Activated T-cell treated with anti-CD3 and anti-CD28 coated beads, Interleukin-2, amount 50 U/mL, for 4 hours (primary cell): ENCODE data around the gene IL7R. TPM values are rescaled to one million over a fixed set of nuclear protein-coding genes. Genes with fewer than 3 reads are reported as not detected.

Source experiments
- ATAC-seq, 2 donors: fragments of 200-7000 bp; cut with Tn5 transposase; one replicate each; pipeline ENCODE4 v1.10.0; 2021
- DNase-seq: peaks from one replicate; pipeline ENCODE4 v3.0.0-alpha.2; 2020
- H3K27me3 Mint-ChIP-seq: one replicate; pipeline ENCODE4 v1.8.0; 2021; ENCODE audit warnings: low read depth, mixed read lengths
- H3K36me3 Mint-ChIP-seq: one replicate; pipeline ENCODE4 v1.8.0; 2022; ENCODE audit warnings: mixed read lengths; ENCODE audit not compliant: insufficient read depth
- H3K4me1 Mint-ChIP-seq: one replicate; pipeline ENCODE4 v1.8.0; 2021; ENCODE audit warnings: low read depth, mixed read lengths
- H3K4me3 Mint-ChIP-seq: one replicate; pipeline ENCODE4 v1.8.0; 2021; ENCODE audit warnings: mild to moderate bottlenecking, moderate library complexity, mixed read lengths
- H3K9me3 Mint-ChIP-seq: one replicate; pipeline ENCODE4 v1.8.0; 2021; ENCODE audit warnings: mixed read lengths
- total RNA-seq, 3 donors: library from RNA; stranded (reverse); gene quantifications; one replicate each; pipeline ENCODE4 v1.2.1, GENCODE V29; 2021

The IL7R gene, protein sequence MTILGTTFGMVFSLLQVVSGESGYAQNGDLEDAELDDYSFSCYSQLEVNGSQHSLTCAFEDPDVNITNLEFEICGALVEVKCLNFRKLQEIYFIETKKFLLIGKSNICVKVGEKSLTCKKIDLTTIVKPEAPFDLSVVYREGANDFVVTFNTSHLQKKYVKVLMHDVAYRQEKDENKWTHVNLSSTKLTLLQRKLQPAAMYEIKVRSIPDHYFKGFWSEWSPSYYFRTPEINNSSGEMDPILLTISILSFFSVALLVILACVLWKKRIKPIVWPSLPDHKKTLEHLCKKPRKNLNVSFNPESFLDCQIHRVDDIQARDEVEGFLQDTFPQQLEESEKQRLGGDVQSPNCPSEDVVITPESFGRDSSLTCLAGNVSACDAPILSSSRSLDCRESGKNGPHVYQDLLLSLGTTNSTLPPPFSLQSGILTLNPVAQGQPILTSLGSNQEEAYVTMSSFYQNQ
- 10 to 100 TPM; 53.5 to 65.8 (median 54.7) TPM for total RNA-seq

- Mint-ChIP-seq H3K9me3 (no peaks in the 10 kb centered on the region), H3K36me3 (peaks cover 28% of the 10 kb centered on the region), H3K4me1 (peaks cover 83% of the 10 kb centered on the region), H3K4me3 (peak within 1 kb of the TSS; percentile 85), H3K27me3 (no peaks in the 10 kb centered on the region)
- ATAC-seq (peak; percentile 51 to 57), DNase-seq (no peak)
Observed at GRCh38 chr5:35856765-35857351, at the start of gene IL7R. Gene IL7R (plus strand): TSS chr5:35856891. CDS start chr5:35856978, 87 bp downstream.

- H3K27me3 Mint-ChIP-seq, result no peaks in the 10 kb centered on the region
- H3K4me1 Mint-ChIP-seq, result peaks cover 67% of the 10 kb centered on the region
- ATAC-seq (peak in 1 of 2 donors; percentile 41), DNase-seq (no peak)
- H3K36me3 Mint-ChIP-seq, result peaks cover 2% of the 10 kb centered on the region
- no peaks in the 10 kb centered on the region for H3K9me3 Mint-ChIP-seq
- peak overlapping the region; percentile 16 for H3K4me3 Mint-ChIP-seq
Observed at GRCh38 chr5:35810601-35811000, 46.1 kb upstream of the IL7R start.

DNA sequence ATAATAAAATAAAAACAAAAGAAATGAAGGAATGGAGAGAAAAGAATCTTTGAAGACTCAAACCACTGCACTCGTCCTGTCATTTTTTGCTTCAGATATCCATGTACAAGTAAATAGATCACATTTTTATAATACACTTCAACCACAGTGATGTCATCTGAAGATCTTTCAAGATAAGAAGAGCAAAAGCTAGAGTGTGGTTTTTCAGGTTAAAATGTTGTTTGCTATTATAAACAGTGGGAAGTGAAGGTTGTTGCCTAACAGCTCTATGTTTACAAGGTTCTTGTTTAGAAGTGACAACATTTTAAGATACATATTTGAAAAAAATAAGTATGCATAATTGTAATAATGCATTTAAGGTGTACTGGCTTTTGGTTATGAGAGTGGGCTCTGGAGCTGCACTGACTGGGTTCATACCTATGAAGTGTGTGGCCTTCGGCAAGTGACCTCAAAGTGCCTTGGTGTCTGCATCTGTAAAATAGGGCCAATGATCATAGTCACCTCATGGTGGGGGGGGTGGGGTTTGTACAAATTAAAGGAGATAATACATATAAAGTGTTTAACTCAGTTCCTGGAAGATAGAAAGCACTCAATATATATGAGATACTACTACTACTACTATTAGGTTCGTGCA is 45.5 kb upstream of the IL7R start:
- peak overlapping the region; percentile 22 for H3K4me3 Mint-ChIP-seq

DNA sequence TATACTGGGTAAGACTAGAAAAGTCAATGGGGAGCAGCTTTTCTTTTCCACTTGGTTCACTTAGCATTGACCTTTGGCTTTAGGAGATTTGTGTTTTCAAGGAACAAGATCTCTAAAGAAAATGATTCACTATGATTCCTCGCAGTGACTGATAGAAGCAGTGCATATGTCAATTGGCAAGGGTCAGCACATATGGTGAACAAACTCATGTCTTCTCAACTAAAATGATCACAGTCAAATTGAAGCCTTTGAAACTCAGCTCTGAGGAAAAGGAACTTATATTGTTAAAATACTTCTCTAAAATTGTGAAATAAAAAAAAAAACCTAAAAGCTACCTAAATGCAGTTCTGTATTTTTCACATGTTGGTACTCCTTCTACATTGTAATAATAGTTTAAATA is 43.2 kb upstream of the IL7R start:
- Mint-ChIP-seq H3K9me3 (no peaks in the 10 kb centered on the region), H3K4me3 (no peak overlapping the region), H3K4me1 (peaks cover 47% of the 10 kb centered on the region), H3K36me3 (no peaks in the 10 kb centered on the region), H3K27me3 (no peaks in the 10 kb centered on the region)
- DNase-seq (no peak), ATAC-seq (no peak)

More for the DNA sequence above, 45.5 kb upstream of the IL7R start:
- no peaks in the 10 kb centered on the region for H3K9me3 Mint-ChIP-seq
- no peak for DNase-seq
- H3K27me3 Mint-ChIP-seq, result no peaks in the 10 kb centered on the region
- H3K4me1 Mint-ChIP-seq, result peaks cover 66% of the 10 kb centered on the region
- peaks cover 2% of the 10 kb centered on the region for H3K36me3 Mint-ChIP-seq
- peak; percentile 71 to 72 for ATAC-seq

- Mint-ChIP-seq H3K9me3 (peaks cover 7% of the 10 kb centered on the region), H3K36me3 (no peaks in the 10 kb centered on the region), H3K4me1 (peaks cover 49% of the 10 kb centered on the region), H3K4me3 (no peak overlapping the region), H3K27me3 (no peaks in the 10 kb centered on the region)
- DNase-seq (peak; percentile 26), ATAC-seq (peak; percentile 15 to 16)
Observed at GRCh38 chr5:35815089-35815936, 41.4 kb upstream of the IL7R start.

GRCh38 chr5:35816881-35817521 is 39.7 kb upstream of the IL7R start:
- no peak overlapping the region for H3K4me3 Mint-ChIP-seq
- H3K9me3 Mint-ChIP-seq, result peaks cover 15% of the 10 kb centered on the region
- no peaks in the 10 kb centered on the region for H3K36me3 Mint-ChIP-seq
- H3K27me3 Mint-ChIP-seq, result no peaks in the 10 kb centered on the region
- DNase-seq (no peak), ATAC-seq (peak; percentile 49 to 56)
- H3K4me1 Mint-ChIP-seq, result peaks cover 51% of the 10 kb centered on the region

- Mint-ChIP-seq H3K4me1 (peaks cover 61% of the 10 kb centered on the region), H3K9me3 (peaks cover 15% of the 10 kb centered on the region), H3K36me3 (no peaks in the 10 kb centered on the region), H3K27me3 (no peaks in the 10 kb centered on the region), H3K4me3 (peak overlapping the region; percentile 3)
- ATAC-seq, result no peak
- DNase-seq, result no peak
Observed at GRCh38 chr5:35819026-35819425, 37.7 kb upstream of the IL7R start.

DNA sequence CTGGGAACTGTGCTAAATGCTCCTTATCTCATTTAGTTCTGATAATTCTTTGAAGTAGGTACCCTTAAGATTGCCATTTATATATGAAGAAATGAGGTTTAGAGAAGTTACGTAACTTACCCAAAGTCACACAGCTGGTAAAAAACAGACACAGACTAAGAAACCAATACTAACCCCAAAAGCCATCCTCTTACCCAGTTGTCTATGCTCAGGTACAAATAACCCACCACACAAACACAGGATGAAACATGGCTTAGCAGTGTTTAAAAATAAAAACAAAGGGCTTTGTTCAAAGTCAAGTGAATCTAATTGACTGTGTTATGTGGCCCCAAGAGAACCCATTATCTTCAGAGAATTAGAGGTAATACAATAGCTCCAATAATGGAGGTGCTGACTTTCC is 37.0 kb upstream of the IL7R start:
- H3K27me3 Mint-ChIP-seq, result no peaks in the 10 kb centered on the region
- H3K4me3 Mint-ChIP-seq, result no peak overlapping the region
- no peak for ATAC-seq
- peaks cover 61% of the 10 kb centered on the region for H3K4me1 Mint-ChIP-seq
- peaks cover 15% of the 10 kb centered on the region for H3K9me3 Mint-ChIP-seq
- no peak for DNase-seq
- H3K36me3 Mint-ChIP-seq, result no peaks in the 10 kb centered on the region

GRCh38 chr5:35820735-35821134 is 36.0 kb upstream of the IL7R start:
- Mint-ChIP-seq H3K4me1 (peaks cover 71% of the 10 kb centered on the region), H3K36me3 (no peaks in the 10 kb centered on the region), H3K4me3 (no peak overlapping the region), H3K9me3 (peaks cover 15% of the 10 kb centered on the region), H3K27me3 (no peaks in the 10 kb centered on the region)
- DNase-seq (no peak), ATAC-seq (no peak)

DNA sequence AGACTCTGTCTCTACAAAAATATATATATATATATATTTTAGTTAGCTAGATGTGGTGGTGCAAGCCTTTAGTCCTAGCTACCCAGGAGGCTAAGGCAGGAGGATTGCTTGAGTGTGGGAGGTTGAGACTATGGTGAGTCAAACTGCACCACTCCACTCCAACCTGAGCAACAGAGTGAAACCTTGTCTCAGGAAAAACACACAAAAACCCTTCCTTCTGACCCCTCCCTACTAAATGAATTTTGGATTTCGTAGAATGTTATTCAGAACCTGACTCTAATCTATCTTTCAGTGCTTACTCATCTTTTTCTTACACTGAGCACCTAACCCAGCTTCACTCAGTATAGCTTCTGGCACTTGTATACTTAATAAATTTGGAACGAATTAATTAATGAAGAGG is 35.2 kb upstream of the IL7R start:
- H3K36me3 Mint-ChIP-seq, result peaks cover under 1% of the 10 kb centered on the region
- H3K9me3 Mint-ChIP-seq, result peaks cover 15% of the 10 kb centered on the region
- ATAC-seq, result peak; percentile 72 to 74
- H3K27me3 Mint-ChIP-seq, result no peaks in the 10 kb centered on the region
- H3K4me3 Mint-ChIP-seq, result no peak overlapping the region
- DNase-seq, result peak; percentile 26
- peaks cover 79% of the 10 kb centered on the region for H3K4me1 Mint-ChIP-seq

- Mint-ChIP-seq H3K36me3 (peaks cover 1% of the 10 kb centered on the region), H3K4me3 (peak overlapping the region; percentile 59), H3K27me3 (no peaks in the 10 kb centered on the region), H3K9me3 (peaks cover 15% of the 10 kb centered on the region), H3K4me1 (peaks cover 89% of the 10 kb centered on the region)
- ATAC-seq, result no peak
- peak; percentile 28 for DNase-seq
Observed at GRCh38 chr5:35822511-35822910, 34.2 kb upstream of the IL7R start.

DNA sequence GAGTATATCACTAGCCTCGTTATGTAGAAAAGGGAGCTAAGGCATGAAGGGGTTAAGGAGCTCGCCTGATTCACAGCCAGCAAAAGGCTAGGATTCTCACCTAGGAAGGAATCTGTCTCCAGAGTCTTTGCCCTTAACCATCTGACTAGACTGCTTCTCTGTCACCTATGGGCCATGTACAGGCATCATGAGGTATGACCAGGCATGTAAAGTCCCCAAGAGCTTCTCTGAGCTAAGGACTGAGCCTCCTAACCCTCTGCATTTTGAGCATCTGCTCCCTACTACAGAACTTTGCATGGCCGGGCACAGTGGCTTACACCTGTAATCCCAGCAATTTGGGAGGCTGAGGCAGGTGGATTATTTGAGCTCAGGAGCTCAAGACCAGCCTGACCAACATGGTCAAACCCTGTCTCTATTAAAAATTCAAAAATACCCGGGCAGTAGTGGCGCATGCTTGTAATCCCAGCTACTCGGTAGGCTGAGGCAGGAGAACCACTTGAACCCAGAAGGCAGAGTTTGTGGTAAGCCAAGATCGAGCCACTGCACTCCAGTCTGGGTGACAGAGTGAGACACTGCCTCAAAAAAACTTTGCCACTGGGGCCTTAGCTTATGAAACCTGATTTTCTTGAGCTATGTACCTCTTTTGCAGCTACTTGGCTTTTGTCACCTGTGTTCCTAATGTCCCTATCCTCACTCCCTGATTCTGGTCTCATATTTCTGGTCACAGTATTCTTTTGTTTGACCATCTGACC is 33.2 kb upstream of the IL7R start:
- Mint-ChIP-seq H3K9me3 (peaks cover 15% of the 10 kb centered on the region), H3K4me3 (peak overlapping the region; percentile 26), H3K4me1 (peaks cover 97% of the 10 kb centered on the region), H3K27me3 (no peaks in the 10 kb centered on the region), H3K36me3 (peaks cover 1% of the 10 kb centered on the region)
- DNase-seq, result no peak
- no peak for ATAC-seq

- peak overlapping the region; percentile 69 for H3K4me3 Mint-ChIP-seq
- DNase-seq (no peak), ATAC-seq (peak in 1 of 2 donors; percentile 9)
- H3K36me3 Mint-ChIP-seq, result peaks cover 1% of the 10 kb centered on the region
- H3K9me3 Mint-ChIP-seq, result peaks cover 2% of the 10 kb centered on the region
- H3K27me3 Mint-ChIP-seq, result no peaks in the 10 kb centered on the region
- peaks cover 91% of the 10 kb centered on the region for H3K4me1 Mint-ChIP-seq
Observed at GRCh38 chr5:35826056-35826455, 30.6 kb upstream of the IL7R start.
